Esophagus (tissue), 2 donors: ENCODE results near the gene EFCAB5. TPM values are rescaled to one million over a fixed set of nuclear protein-coding genes. Genes with fewer than 3 reads are reported as not detected.

Source experiments
- H3K27ac ChIP-seq, 2 donors: one replicate each; pipeline ENCODE4 v1.5.1; 2013; ENCODE audit warnings: low read depth in 2 of 2, mild to moderate bottlenecking in 2 of 2, inconsistent platforms in 1 of 2, low read length in 1 of 2, moderate library complexity in 1 of 2
- H3K27me3 ChIP-seq, 2 donors: one replicate each; pipeline ENCODE4 v1.6.1; 2013; ENCODE audit warnings: low read length in 2 of 2, control low read depth in 1 of 2, mild to moderate bottlenecking in 1 of 2; ENCODE audit not compliant: insufficient read depth in 2 of 2, control insufficient read depth in 1 of 2
- H3K36me3 ChIP-seq, 2 donors: one replicate each; pipeline ENCODE4 v1.6.1; 2013; ENCODE audit warnings: low read length in 1 of 2; ENCODE audit not compliant: control insufficient read depth in 2 of 2, insufficient read depth in 2 of 2
- H3K4me1 ChIP-seq, 2 donors: one replicate each; pipeline ENCODE4 v1.6.1; 2013; ENCODE audit warnings: low read length in 1 of 2; ENCODE audit not compliant: control insufficient read depth in 2 of 2, insufficient read depth in 2 of 2
- H3K4me3 ChIP-seq, 2 donors: one replicate each; pipeline ENCODE4 v1.5.1; 2013; ENCODE audit warnings: low read length in 2 of 2, mild to moderate bottlenecking in 2 of 2, low read depth in 1 of 2, moderate library complexity in 1 of 2
- H3K9me3 ChIP-seq, 2 donors: one replicate each; pipeline ENCODE4 v1.6.1; 2013; ENCODE audit warnings: mild to moderate bottlenecking in 2 of 2, low read depth in 1 of 2, low read length in 1 of 2, moderate library complexity in 1 of 2; ENCODE audit not compliant: control insufficient read depth in 2 of 2, insufficient read depth in 1 of 2
- WGBS, 2 donors: extraction: QIAGEN DNeasy Blood & Tissue Kit; methylation state at CpG; one replicate each; pipeline ENCODE4 v1.1.7; 2013; 5-methylcytosine and 5-hydroxymethylcytosine counted together
- polyA plus RNA-seq, 2 donors: library from polyadenylated mRNA; stranded (reverse); fragments of 200-250 nt; gene quantifications; one replicate each; pipeline ENCODE4 v1.2.3, GENCODE V29; 2013
- donor health status: healthy with polysubstance abuse.
- donor health status: Bipolar disorder and iron deficiency.

Gene EFCAB5
- polyA plus RNA-seq, 2 donors = 0.02 to 0.24 TPM

DNA sequence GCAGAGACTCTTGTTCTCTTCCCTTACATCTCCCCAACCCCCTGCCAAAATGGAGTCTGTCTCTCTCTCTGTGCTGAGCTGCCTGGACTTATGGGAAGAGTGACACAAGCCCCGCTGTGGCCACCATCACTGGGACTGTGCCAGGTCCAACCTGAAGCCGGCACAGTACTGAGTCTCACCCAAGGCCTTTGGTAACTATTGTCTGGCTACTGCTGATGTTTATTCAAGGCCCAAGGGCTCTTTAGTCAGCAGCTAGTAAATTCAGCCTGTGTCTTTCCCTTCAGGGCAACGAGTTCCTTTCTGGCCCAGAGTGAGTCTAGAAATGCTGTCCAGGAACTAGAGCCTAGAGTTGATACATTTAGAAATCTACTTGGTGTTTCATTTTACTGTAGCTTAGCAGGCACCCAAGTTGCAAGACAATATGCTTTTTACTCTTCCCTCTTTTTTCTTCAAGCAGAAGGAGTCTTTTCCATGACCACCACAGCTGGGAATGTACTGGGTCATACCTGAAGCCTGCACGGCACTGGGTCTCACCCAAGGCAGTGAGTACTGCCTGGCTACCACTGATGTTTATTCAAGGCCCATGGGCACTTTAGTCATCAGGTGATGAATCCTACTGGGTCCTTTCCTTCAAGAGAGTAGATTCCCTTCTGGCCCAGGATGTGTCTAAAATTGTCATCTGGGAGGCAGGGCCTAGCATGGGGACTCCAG, 17.7 kb downstream of the EFCAB5 start:
- WGBS, 2 donors = 66 to 69% methylated on average over 4 of the region's 4 CpGs
- Histone ChIP-seq H3K9me3 (peaks cover 0 to 5% of the 10 kb centered on the region in 2 donors), H3K4me3 (no peak overlapping the region), H3K36me3 (no peaks in the 10 kb centered on the region), H3K27me3 (no peaks in the 10 kb centered on the region), H3K27ac (no peak overlapping the region), H3K4me1 (no peaks in the 10 kb centered on the region)

- H3K27ac ChIP-seq = no peak overlapping the region
- no peaks in the 10 kb centered on the region for H3K9me3 ChIP-seq
- 76 to 79% methylated on average over 4 of the region's 4 CpGs for WGBS, 2 donors
- H3K27me3 ChIP-seq = no peaks in the 10 kb centered on the region
- H3K4me3 ChIP-seq = no peak overlapping the region
- H3K4me1 ChIP-seq = no peaks in the 10 kb centered on the region
- no peaks in the 10 kb centered on the region for H3K36me3 ChIP-seq
Measured at GRCh38 chr17:29959658-29960337, 18.4 kb downstream of the EFCAB5 start.

DNA sequence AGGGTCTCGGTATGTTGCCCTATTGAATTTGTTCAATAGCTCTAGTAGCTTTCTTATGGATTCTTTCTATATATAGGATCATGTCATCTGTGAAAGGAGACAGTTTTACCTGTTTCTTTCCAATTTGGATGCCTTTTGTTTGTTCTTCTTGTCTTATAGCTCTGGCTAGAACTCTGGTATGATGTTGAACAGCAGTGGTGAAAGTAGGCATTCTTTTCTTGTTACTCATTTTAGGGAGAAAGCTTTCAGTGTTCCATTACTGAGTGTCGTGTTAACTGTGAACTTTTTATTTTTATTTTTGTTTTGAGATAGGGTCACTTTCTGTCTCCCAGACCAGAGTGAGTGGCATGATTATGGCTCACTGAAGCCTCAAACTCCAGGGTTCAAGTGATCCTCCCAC, 21.2 kb downstream of the EFCAB5 start:
- H3K27ac ChIP-seq = no peak overlapping the region
- no peaks in the 10 kb centered on the region for H3K9me3 ChIP-seq
- H3K4me3 ChIP-seq = no peak overlapping the region
- no peaks in the 10 kb centered on the region for H3K4me1 ChIP-seq
- H3K36me3 ChIP-seq = no peaks in the 10 kb centered on the region
- WGBS, 2 donors = 90 to 100% methylated on average over 2 of the region's 2 CpGs
- no peaks in the 10 kb centered on the region for H3K27me3 ChIP-seq

DNA sequence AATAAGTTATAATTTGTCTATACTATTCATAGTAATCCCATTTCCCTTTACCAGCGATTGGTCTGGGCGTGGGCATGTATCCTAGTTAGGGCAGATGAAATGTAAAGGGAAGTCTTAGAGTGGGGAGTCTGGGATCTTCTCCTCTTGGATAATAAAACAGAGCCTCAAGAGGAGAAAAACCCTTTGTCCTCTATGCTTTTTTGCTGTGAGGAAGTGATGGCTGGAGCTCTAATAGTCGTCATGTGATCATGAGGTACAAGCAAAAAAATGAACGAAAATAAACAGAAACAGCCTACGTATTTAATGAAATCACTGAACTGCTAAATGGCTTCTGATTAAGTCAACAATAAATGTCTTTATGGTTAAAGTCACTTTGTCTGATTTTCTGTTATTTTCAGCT, 26.8 kb downstream of the EFCAB5 start:
- no peaks in the 10 kb centered on the region for H3K27me3 ChIP-seq
- 83 to 85% methylated on average over 5 of the region's 5 CpGs for WGBS, 2 donors
- H3K9me3 ChIP-seq = no peaks in the 10 kb centered on the region
- H3K27ac ChIP-seq = no peak overlapping the region
- H3K4me3 ChIP-seq = no peak overlapping the region
- H3K36me3 ChIP-seq = no peaks in the 10 kb centered on the region
- no peaks in the 10 kb centered on the region for H3K4me1 ChIP-seq

- 94 to 95% methylated on average over 18 of the region's 18 CpGs for WGBS, 2 donors
- no peaks in the 10 kb centered on the region for H3K9me3 ChIP-seq
- no peaks in the 10 kb centered on the region for H3K27me3 ChIP-seq
- no peaks in the 10 kb centered on the region for H3K4me1 ChIP-seq
- no peak overlapping the region for H3K27ac ChIP-seq
- H3K4me3 ChIP-seq = no peak overlapping the region
- no peaks in the 10 kb centered on the region for H3K36me3 ChIP-seq
Measured at GRCh38 chr17:29972277-29972676, 30.8 kb downstream of the EFCAB5 start.

GRCh38 chr17:29973005-29973404, 31.6 kb downstream of the EFCAB5 start:
- Histone ChIP-seq H3K4me3 (no peak overlapping the region), H3K36me3 (no peaks in the 10 kb centered on the region), H3K27ac (no peak overlapping the region), H3K9me3 (no peaks in the 10 kb centered on the region), H3K4me1 (no peaks in the 10 kb centered on the region), H3K27me3 (no peaks in the 10 kb centered on the region)
- WGBS, 2 donors = 89 to 95% methylated on average over 3 of the region's 3 CpGs

- H3K4me3 ChIP-seq = no peak overlapping the region
- no peak overlapping the region for H3K27ac ChIP-seq
- H3K27me3 ChIP-seq = no peaks in the 10 kb centered on the region
- no peaks in the 10 kb centered on the region for H3K36me3 ChIP-seq
- 40 to 61% methylated on average over 1 of the region's 1 CpG for WGBS, 2 donors
- no peaks in the 10 kb centered on the region for H3K4me1 ChIP-seq
- no peaks in the 10 kb centered on the region for H3K9me3 ChIP-seq
Measured at GRCh38 chr17:29977836-29978235, 36.4 kb downstream of the EFCAB5 start.

DNA sequence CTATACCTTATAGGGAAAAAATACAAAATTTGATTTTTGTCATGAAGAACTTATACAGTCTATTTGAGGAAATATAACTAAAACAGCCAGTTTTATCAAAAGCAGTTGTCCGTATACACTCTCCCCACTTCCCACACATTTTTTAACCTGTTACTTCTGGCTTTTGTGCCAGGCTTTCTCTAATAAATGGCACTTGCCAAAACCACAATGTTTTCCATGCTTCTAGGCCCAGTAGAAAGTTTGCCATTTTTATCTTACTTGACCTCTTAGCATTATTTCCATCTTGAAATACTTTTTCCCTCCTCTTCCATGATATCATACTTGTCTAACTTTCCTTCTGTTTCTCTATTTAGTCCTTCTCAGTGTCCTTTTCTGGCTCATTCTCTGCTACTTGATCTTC, 38.8 kb downstream of the EFCAB5 start:
- no peaks in the 10 kb centered on the region for H3K4me1 ChIP-seq
- no peak overlapping the region for H3K4me3 ChIP-seq
- no peak overlapping the region for H3K27ac ChIP-seq
- no peaks in the 10 kb centered on the region for H3K27me3 ChIP-seq
- H3K36me3 ChIP-seq = no peaks in the 10 kb centered on the region
- WGBS, 2 donors = 81 to 82% methylated on average over 1 of the region's 1 CpG
- H3K9me3 ChIP-seq = no peaks in the 10 kb centered on the region

DNA sequence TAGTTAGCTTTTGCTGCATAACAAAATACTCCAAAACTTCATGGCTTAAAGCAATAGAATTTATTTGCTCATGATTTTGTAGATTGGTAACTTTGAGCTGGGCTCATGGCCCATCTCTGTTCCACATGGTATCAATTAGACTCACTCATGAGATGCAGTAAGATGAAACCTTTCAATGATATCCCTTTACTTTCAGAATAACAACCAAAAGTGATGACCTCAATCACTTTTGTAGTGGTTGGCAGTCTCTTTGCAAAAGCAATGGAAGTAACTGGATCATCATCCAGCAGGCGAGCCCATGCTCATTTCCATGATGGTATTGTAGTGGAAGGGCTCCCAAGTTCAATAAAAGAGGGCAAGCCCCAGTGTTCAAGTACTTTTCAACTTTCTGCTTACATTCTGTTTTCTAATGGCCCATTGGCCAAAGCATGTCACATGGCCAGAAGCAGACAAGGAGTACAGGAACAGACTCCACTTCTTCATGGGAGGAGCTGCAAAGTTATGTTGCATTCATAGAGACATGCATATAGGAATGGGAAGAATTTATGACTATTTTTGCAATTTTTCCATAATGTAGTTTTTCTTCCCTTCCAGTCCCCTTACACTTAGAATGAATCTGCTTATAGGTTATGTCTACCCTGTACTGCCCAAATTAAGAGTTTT, 41.7 kb downstream of the EFCAB5 start:
- 74 to 90% methylated on average over 1 of the region's 1 CpG for WGBS, 2 donors
- no peaks in the 10 kb centered on the region for H3K4me1 ChIP-seq
- H3K4me3 ChIP-seq = no peak overlapping the region
- H3K9me3 ChIP-seq = no peaks in the 10 kb centered on the region
- H3K36me3 ChIP-seq = no peaks in the 10 kb centered on the region
- no peak overlapping the region for H3K27ac ChIP-seq
- H3K27me3 ChIP-seq = no peaks in the 10 kb centered on the region
